Loucy (cell line): ENCODE data around the gene PBX1.

ENCODE experiments used
- H2AFZ ChIP-seq: fragments of 200-600 bp; sonication (generic); 2 replicates; pipeline ENCODE4 v1.6.0; 2016; ENCODE audit warnings: antibody characterized with exemption, mild to moderate bottlenecking, low read length, moderate library complexity
- H3F3A ChIP-seq: fragments of 200-600 bp; 2 replicates; pipeline ENCODE4 v1.6.0; 2016; ENCODE audit warnings: antibody characterized with exemption, low read depth, mild to moderate bottlenecking
- H3K27me3 ChIP-seq: fragments of 200-600 bp; sonication (generic); 2 replicates; pipeline ENCODE4 v1.6.1; 2014; ENCODE audit warnings: low read length, mild to moderate bottlenecking; ENCODE audit not compliant: insufficient read depth, poor library complexity, severe bottlenecking
- H3K36me3 ChIP-seq: fragments of 200-600 bp; sonication (generic); 2 replicates; pipeline ENCODE4 v1.6.1; 2016; ENCODE audit warnings: low read length; ENCODE audit not compliant: insufficient read depth
- H3K4me1 ChIP-seq: fragments of 200-600 bp; sonication (generic); 2 replicates; pipeline ENCODE4 v1.5.1; 2014; ENCODE audit warnings: low read length, mild to moderate bottlenecking; ENCODE audit not compliant: insufficient read depth, poor library complexity, severe bottlenecking
- H3K4me2 ChIP-seq: fragments of 200-600 bp; sonication (generic); 2 replicates; pipeline ENCODE4 v1.6.0; 2014; ENCODE audit warnings: antibody characterized with exemption, low read length, low read depth, mild to moderate bottlenecking; ENCODE audit not compliant: poor library complexity, severe bottlenecking
- H3K4me3 ChIP-seq: fragments of 200-600 bp; sonication (generic); 2 replicates; pipeline ENCODE4 v1.5.1; 2014; ENCODE audit warnings: low read length, mild to moderate bottlenecking, mixed read lengths; ENCODE audit not compliant: poor library complexity, severe bottlenecking
- H3K79me2 ChIP-seq: fragments of 200-600 bp; sonication (generic); 2 replicates; pipeline ENCODE4 v1.6.1; 2014; ENCODE audit warnings: low read length; ENCODE audit not compliant: insufficient read depth
- H3K9ac ChIP-seq: fragments of 200-600 bp; sonication (generic); 2 replicates; pipeline ENCODE4 v1.6.0; 2014; ENCODE audit warnings: mild to moderate bottlenecking, low read depth, low read length, moderate library complexity; ENCODE audit not compliant: poor library complexity, severe bottlenecking
- H3K9me2 ChIP-seq: fragments of 200-600 bp; sonication (generic); replicated peaks from 2 replicates; pipeline ENCODE4 v1.6.1; 2016; ENCODE audit warnings: low read depth, low read length, mixed read lengths
- H3K9me3 ChIP-seq: fragments of 200-600 bp; sonication (generic); 2 replicates; pipeline ENCODE4 v1.6.1; 2014; ENCODE audit warnings: mild to moderate bottlenecking, antibody characterized with exemption, low read length, low read depth; ENCODE audit not compliant: insufficient read depth
- H4K20me1 ChIP-seq: fragments of 200-600 bp; sonication (generic); 2 replicates; pipeline ENCODE4 v1.6.0; 2014; ENCODE audit warnings: antibody characterized with exemption, low read length, mild to moderate bottlenecking; ENCODE audit not compliant: insufficient read depth, poor library complexity, severe bottlenecking
- EZH2phosphoT487 ChIP-seq: fragments of 200-600 bp; IDR thresholded peaks from 2 replicates; pipeline ENCODE4 v1.6.1; 2018; ENCODE audit warnings: antibody characterized with exemption, mild to moderate bottlenecking, moderate library complexity, borderline replicate concordance
- TF ChIP-seq, protein P1 (sequence below): fragments of 200-600 bp; sonication (generic); conservative IDR thresholded peaks from 2 replicates; pipeline ENCODE4 v1.5.1; 2014; ENCODE audit warnings: mild to moderate bottlenecking, antibody characterized with exemption, low read length

PBX1 gene

DNA sequence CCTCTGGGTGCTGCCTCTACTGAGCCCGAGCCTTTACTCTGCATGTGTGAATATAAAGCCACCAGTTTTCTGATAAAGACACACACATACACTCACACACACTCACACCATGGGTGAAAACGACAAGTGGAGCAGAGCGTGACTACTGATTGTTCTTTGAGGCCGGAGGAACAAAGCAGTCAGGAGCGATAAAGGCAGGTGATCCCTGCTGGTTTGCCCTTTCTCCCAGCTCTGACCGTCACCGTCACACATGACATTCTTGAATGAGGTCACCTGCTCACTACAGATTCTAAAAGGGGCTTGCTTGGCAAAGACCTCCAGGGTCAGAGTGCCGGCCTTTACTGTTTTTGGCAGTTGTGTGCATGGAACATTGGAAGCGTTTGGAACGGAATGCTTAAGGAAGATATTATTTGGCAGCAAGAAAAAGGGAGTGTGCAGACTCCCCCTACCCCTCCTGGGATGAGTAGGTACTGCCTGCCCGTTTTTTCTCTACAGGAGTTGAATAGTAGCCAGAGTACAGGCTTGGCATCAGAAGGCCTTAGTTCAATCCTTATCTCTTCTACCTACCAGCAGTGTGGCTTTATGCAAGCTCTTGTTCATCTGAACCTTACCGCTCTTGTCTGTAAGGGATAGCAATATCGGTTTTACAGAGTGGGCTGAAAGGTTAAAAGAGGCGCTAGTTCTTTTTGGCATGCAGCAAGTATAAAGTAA is 79.7 kb downstream of the PBX1 start:
- Histone ChIP-seq H2AFZ (no peak overlapping the region), H3K4me1 (no peaks in the 10 kb centered on the region), H3K27me3 (no peaks in the 10 kb centered on the region), H3K9me3 (no peaks in the 10 kb centered on the region), H3K36me3 (no peaks in the 10 kb centered on the region), H3K9ac (no peak overlapping the region), H4K20me1 (no peaks in the 10 kb centered on the region), H3F3A (no peaks in the 10 kb centered on the region), H3K9me2 (no peaks in the 10 kb centered on the region), H3K4me2 (no peak overlapping the region), H3K79me2 (no peaks in the 10 kb centered on the region), H3K4me3 (no peak overlapping the region)
- no peak for TF ChIP-seq EZH2phosphoT487
- TF ChIP-seq, protein P1, sequence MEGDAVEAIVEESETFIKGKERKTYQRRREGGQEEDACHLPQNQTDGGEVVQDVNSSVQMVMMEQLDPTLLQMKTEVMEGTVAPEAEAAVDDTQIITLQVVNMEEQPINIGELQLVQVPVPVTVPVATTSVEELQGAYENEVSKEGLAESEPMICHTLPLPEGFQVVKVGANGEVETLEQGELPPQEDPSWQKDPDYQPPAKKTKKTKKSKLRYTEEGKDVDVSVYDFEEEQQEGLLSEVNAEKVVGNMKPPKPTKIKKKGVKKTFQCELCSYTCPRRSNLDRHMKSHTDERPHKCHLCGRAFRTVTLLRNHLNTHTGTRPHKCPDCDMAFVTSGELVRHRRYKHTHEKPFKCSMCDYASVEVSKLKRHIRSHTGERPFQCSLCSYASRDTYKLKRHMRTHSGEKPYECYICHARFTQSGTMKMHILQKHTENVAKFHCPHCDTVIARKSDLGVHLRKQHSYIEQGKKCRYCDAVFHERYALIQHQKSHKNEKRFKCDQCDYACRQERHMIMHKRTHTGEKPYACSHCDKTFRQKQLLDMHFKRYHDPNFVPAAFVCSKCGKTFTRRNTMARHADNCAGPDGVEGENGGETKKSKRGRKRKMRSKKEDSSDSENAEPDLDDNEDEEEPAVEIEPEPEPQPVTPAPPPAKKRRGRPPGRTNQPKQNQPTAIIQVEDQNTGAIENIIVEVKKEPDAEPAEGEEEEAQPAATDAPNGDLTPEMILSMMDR: no peak

DNA sequence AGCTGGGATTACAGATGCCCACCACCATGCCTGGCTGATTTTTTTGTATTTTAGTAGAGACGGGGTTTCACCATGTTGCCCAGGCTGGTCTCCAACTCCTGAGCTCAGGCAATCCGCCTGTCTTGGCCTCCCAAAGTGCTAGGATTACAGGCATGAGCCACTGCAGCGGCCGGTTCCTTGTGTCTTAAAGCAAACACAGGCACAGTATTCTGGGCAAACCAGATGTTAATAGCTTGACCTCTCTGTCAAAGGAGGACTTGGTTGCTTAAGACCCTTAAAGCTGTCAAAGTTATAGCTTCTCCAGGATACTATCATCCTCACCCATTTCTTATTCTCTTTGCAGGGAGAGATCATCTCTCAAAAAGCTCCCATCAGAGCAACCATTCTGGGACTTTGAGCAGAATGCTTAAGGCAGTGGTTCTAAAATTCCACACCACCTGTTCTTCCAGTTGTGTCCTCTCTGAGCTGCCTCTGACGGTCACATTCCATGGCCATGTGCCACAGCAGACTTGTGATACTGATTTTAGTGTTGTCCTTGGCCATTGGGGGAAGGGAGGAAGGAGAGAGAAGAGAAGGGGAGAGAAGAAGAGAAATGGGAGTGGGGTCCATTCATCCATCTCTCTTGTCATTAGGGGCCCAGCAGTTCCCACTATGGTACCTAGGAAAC is 81.8 kb downstream of the PBX1 start:
- Histone ChIP-seq H3K36me3 (no peaks in the 10 kb centered on the region), H3K9ac (no peak overlapping the region)
- no peak for TF ChIP-seq EZH2phosphoT487

DNA sequence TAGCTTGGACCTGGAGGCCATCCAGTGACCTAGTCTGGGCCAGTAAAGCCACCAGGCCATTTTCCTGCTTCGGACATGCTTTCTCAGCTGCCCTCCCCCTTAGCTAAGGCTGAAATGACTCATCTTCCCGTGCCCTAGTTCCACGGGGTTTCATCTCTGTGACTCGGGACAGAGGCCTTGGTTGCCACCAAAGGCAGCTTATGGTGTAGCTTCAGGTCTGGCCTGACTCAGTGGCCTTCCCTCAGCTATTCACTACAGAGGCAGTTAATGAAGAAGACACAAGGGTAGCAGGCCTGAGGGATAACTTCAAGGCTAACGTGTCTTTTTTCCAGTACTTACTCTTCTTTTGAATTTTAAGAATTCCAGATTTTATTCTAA is 82.4 kb downstream of the PBX1 start:
- TF ChIP-seq, protein P1: no peak
- no peak for TF ChIP-seq EZH2phosphoT487
- H4K20me1 ChIP-seq: no peaks in the 10 kb centered on the region
- H3F3A ChIP-seq: no peaks in the 10 kb centered on the region
- no peaks in the 10 kb centered on the region for H3K4me1 ChIP-seq
- H3K9me2 ChIP-seq: no peaks in the 10 kb centered on the region
- H3K9ac ChIP-seq: no peak overlapping the region
- no peak overlapping the region for H3K4me3 ChIP-seq
- no peak overlapping the region for H3K4me2 ChIP-seq
- H2AFZ ChIP-seq: no peak overlapping the region
- no peaks in the 10 kb centered on the region for H3K79me2 ChIP-seq
- no peaks in the 10 kb centered on the region for H3K27me3 ChIP-seq
- H3K9me3 ChIP-seq: no peaks in the 10 kb centered on the region
- H3K36me3 ChIP-seq: no peaks in the 10 kb centered on the region

More for the DNA sequence above, 81.8 kb downstream of the PBX1 start:
- no peak overlapping the region for H3K4me3 ChIP-seq
- no peaks in the 10 kb centered on the region for H4K20me1 ChIP-seq
- no peaks in the 10 kb centered on the region for H3K79me2 ChIP-seq
- no peak overlapping the region for H3K4me2 ChIP-seq
- H3K9me3 ChIP-seq: no peaks in the 10 kb centered on the region
- H2AFZ ChIP-seq: no peak overlapping the region
- H3K27me3 ChIP-seq: no peaks in the 10 kb centered on the region
- H3K4me1 ChIP-seq: no peaks in the 10 kb centered on the region
- no peaks in the 10 kb centered on the region for H3K9me2 ChIP-seq
- no peaks in the 10 kb centered on the region for H3F3A ChIP-seq

DNA sequence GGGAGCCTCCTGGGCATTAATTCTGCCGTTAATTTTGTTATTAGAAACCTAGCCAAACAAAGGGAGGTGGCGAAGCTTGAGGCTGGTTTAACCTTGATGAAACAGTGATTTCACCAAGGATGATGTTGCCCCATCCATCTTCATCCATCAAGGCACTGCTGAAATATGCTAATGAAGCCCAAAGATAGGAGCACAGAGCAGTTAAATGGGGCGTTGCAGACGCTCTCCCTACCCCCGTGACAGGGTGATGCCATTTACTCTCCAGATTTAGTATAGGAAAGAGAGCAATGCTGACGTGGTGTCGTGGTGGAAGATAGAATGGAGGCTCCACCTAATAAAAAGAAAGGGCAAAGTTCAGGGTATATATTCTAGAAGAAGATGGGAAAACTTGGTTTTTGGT is 84.0 kb downstream of the PBX1 start:
- Histone ChIP-seq H3K36me3 (no peaks in the 10 kb centered on the region), H3K4me2 (no peak overlapping the region), H3K4me3 (no peak overlapping the region), H4K20me1 (no peaks in the 10 kb centered on the region), H3K79me2 (no peaks in the 10 kb centered on the region), H2AFZ (no peak overlapping the region), H3K9me2 (no peaks in the 10 kb centered on the region), H3K9me3 (no peaks in the 10 kb centered on the region), H3F3A (no peaks in the 10 kb centered on the region), H3K4me1 (no peaks in the 10 kb centered on the region), H3K27me3 (no peaks in the 10 kb centered on the region), H3K9ac (no peak overlapping the region)
- TF ChIP-seq EZH2phosphoT487: no peak
- TF ChIP-seq, protein P1: no peak
